Activated T-cell treated with anti-CD3 and anti-CD28 coated beads, Interleukin-2, amount 50 U/mL, for 1 hour (primary cell): ENCODE data around the gene RGL4.

ENCODE experiments used
- DNase-seq: peaks from one replicate; pipeline ENCODE4 v3.0.0-alpha.2; 2020

Gene RGL4

DNA sequence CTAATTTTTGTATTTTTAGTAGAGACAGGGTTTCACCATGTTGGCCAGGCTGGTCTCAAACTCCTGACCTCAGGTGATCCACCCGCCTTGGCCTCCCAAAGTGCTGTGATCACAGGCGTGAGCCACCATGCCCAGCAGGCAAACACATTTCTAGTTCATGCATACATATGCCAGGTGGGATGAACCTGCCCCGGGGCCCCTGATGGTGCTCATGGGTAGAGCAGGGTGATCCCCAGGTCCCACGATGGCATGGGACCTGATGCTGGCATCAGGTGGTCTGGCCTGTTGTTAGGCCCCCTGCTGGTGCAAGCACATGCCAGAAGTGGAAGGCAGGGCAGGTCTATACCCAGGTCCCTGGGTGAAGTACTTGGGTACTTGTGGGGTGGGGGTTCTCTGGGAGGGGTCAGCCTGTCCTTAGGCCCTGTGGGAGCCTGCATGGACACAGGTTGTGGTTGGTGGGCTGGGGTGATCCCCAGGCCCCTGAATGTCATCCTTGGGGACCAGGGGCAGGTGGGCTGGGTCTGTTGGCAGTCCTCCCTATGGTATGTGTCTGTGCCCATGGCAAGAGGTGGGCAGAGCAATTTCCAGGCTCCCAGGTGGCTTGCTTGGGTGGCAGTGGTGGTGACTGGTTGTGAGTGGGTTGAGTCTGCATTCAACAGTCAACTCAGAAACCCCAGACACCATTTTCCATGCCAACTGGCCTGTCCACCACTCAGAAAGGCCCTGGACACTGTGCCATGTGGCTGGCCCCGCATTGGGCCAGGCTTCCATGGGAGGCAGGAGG is 9.6 kb upstream of the RGL4 start:
- no peak for DNase-seq

DNA sequence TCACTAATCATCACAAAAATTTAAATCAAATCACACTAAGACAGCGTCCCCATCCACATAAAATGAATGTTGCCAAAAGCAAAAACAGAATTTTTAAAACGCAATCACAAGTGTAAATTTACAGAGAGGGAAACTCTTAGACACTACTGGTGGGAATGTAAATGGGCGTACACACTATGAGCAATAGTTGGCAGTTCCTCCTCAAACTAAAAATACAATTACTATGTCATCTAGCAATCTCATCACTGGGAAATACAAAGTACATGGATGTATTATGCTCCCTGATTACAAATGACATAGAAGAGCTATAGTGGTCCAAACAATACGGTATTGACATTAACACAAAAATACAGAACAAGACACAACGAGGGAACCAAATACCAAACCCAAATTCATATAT is 8.7 kb upstream of the RGL4 start:
- DNase-seq, result no peak

DNA sequence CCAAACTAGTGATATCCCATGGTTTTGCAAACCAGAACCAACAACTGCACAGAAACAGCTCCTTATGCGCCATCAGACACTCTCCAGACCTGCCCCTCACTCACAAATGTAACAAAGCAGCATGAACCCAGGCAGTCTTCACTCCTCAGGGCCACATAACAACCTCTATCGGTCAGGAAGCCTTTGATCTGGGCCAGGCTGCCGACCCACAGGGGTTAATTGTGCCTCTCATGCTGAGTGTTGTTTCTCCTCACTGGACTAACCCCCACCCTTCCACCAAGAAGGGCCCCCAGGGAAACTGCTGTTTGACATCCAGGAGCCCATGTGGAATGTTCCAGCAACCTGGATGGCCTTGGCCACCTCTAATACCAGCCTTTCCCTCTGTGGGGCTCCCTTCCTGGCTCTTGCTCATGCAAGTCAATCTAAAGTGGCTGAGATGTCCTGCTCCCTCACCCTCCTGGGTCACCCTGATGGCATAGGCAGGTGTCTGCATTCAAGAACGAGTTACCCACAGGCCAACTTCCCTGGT is 7.9 kb upstream of the RGL4 start:
- no peak for DNase-seq

DNA sequence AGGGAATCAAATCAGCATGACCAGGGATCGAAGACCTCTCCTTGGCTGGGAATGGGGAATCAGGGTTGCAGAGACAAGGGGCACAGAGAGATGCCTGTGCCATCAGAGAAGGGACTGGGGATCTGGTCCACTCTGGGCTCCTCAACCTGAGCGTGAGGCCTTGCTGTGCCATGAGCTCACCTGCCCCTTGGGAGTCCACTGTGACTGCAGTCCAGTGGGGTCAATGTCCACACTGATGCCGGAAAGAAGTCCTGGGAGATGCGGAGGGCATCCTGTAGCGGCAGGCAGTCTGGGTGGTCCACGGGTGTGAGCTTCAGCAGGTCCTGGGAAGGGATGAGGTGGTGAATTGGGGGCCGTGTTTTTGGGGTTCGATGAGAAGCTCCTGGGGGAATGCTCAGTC is 7.3 kb upstream of the RGL4 start:
- DNase-seq, result no peak

DNA sequence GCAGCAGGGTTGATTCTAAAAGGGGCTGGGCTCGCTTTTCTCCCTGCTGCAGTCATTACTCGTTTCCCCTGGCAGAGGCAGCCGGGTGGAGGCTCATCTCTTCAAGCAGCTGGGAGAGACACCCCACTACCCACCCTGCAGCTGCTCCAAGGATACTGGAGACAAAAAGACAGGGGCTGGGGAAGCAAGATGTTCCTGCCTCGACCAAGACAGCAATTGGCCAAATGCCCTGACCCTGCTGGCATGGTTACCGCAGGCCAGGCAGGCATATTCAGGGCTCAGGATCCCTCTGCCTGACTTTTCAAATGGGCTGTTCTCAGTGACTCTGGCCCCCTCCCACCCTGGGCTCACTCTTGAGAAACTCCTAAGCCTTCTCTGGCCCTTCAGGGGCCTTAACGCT is 6.8 kb upstream of the RGL4 start:
- DNase-seq, result no peak

DNA sequence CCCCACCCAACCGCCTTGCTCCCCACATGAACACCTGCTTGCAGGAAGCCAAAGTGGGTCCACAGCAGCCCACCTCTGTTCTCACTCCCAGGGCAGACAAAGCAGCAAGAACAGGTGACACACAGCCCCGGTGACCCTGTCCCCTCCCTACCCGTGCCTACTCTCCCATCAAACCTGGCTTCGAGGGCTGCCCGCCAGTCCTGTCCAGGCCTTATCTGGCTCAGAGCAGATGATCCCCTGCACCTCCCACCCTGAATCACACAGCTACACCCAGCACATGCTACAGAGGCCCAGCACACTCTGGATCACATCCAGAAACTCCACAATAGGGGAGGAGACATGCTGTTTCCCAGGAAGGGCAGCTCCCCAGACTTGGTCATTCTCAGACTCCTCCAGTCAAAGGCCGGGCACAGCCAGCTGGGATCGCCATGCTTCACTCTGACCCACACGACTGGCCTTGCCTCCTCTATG is 6.2 kb upstream of the RGL4 start:
- DNase-seq, result no peak

DNA sequence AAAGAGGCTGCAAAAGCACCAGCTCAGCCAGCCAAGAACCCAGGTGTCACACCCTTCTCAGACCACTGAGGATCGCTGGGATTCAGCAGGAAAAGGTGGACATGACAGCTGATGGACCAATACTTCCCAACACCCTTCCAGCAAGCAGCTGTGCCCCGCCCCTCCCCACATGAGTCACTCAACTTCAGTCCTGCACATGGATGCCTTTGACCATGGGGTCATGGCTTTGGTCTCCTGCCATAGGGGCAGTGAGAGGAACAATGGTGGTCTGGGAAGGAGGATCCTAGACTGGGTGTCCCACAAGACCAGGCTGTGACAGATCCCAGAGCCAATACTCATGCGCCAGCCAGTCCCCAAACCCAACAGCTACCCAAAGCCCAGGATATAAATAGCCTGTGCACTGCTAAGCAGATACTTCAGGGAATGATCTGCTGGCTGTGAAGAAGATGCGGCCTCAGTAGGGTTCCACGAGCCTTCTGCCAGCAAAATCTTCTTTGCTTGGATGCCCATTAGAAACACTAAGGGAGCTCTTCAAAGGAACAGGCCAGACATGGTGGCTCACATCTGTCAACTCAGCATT is 5.5 kb upstream of the RGL4 start:
- no peak for DNase-seq

DNA sequence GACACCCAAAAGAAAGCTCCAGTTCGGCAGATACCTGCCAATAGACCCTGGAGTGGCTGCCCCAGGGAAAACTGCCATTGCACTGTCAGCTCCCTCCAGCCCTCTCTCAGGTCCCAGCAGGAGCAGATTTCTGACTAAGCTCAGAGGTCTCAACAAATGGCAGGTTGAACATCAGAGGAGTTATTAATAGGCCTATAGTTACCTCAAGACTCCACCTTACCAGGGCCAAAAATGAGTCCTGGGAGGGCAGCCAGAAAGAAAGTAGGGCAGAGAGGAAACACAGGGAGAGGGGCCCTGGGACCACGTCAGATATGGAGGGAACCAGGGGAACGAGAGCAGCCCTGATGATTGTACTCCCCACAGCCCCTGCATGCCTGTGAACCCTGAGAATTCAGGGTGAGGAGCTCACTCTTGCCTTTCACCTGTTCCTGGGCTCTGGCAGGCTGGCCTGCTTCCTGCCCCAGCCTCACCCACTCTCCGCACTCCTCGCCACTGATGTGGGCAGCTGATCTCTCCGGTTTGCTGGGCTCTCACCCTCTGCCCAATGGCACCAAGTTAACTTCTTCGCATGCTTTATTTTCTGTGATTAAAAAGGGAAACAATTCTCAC is 4.3 kb upstream of the RGL4 start:
- no peak for DNase-seq

DNA sequence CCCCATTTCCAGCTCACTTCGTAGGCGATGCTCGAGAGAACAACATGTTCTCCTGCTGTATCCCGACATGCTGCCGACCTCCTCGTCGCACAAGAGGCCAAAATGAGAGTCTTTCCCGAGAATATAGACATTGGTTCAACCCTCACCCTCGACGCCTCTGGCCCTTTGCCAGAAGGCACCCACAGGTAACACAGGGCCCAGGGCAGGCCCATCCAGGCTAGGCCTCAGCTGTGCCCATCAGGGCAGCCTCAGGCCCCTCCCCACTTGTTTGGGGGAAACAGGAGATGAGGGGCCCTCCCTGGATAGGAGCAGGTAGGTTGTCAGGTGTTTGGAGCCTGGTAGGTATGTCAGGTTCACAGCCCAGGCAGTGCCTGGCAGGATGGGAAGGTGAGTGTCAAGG is 2.7 kb upstream of the RGL4 start:
- DNase-seq, result no peak

DNA sequence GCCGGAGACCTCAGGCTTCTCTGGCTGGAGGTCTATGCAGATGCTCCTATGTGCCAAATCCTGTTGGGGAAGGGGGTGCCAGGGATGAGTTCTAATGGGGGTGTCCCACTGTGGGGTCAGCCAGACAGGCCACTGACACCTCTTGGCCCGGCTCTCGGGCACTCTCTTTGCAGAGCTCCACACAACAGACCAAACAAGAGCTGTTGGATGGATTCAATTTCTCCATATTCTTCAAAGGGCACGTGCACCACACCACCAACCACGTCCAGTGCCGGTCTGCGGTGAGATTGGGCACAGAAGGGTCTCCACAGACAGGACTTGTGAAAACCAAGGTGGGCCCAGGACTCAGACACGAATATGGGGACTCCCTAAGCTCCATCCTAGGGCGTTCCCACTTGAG is 2.2 kb upstream of the RGL4 start:
- DNase-seq, result no peak

DNA sequence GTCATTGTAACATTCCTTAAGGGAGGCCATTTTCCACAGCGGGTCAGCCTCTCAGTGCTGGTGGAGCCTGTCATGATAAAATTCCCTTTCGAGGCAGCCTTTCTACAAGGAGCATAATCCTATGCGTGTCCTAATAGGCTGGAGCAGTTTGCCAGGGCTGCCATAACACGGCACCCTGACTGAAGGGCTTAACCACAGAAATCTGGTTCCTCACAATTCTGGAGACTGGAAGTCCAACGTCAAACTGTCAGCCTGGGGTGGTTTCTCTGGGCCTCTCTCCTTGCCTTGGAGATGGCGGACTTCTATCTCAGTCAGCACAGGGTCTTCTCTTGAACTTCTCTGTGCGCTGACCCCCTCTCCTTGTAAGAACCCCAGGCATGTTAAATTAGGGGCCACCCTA is 1.4 kb upstream of the RGL4 start:
- no peak for DNase-seq

DNA sequence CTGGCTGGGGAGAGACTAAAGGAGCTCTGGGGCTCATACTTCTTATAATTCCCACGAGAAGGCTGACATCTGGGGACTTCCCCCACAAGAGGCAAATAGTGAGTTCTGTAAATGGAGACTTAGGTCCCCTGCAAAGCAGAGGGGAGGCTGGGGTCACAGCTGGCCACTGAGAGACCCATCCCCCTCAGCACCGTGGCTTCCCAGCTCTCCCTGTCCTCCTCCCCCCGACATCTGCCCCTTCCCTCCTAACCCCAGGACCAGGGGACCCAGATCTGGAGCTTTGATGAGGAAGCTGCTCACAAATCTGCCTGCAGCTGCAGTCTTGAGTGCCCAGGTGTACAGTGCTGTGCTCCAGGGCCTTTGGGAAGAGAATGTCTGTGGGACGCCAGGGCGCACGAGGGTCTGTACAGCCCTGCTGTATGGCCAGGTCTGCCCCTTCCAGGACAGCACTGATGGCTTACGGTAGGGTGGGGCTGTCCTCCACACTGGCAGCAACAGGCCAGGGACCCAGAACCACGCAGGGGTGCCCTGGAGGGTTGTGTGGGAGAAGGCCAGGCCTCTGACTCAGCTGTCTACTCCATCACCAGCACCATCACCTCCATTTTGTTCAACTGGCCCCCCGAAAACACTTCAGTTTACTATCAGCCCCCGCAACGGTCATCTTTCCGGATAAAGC is 1.1 kb downstream of the RGL4 start:
- DNase-seq, result no peak

DNA sequence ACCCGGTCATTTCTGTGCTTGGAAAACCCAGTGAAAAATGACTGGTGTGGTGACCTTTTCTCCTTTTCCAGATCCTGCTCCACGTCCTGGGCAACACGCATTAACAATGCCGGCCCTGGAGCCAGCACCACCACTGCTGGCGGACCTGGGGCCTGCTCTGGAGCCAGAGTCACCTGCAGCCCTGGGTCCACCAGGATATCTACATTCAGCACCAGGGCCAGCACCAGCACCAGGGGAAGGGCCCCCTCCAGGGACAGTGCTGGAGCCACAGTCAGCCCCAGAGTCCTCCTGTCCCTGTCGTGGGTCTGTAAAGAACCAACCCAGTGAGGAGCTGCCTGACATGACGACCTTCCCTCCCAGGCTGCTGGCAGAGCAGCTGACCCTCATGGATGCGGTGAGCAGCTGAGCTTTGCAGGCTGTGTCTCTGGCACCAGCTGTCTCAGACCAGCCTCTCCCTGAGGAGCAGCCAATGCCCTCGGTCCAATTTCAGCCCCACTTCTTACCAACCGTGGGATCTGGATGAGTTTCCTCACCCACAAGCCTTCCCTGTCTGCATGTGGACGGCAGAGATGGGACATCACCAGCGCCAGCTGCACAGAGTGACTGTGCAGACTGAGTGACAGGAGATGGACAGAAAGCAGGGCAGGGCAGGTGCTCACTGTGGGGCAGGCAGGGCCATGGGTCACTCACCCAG is 1.9 kb downstream of the RGL4 start:
- no peak for DNase-seq

DNA sequence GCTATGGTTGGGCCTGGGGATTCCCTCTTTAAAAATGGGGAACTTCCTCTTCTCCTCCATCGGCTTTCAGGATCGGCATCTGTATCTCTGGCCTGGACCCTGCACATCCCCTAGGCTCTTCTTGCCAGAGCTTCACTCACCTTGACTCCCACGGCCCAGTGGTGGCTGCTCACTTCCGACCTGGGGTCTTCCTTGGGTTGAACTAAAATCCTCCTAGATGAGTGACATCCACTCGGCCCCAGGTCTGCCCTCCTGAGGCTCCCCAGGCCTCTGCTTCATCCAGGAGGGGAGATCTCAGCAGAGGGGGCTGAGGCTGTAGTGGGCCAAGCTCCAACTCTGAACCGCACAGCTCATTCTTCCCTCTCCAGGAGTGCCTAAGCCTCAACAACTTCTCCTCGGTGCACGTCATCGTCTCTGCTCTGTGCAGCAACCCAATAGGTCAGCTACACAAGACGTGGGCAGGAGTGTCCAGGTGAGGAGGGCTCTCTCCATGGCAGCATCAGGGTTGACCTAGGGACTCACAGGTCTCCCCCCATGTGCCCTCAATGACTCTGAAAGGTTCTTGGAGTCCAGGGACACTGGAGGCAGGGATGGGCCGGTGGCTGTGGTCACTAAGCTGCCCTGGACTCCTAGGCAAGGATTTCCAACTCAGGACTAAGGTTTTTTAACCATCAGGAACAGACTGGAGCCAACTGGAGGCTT is 3.3 kb downstream of the RGL4 start:
- peak; percentile 8 for DNase-seq

DNA sequence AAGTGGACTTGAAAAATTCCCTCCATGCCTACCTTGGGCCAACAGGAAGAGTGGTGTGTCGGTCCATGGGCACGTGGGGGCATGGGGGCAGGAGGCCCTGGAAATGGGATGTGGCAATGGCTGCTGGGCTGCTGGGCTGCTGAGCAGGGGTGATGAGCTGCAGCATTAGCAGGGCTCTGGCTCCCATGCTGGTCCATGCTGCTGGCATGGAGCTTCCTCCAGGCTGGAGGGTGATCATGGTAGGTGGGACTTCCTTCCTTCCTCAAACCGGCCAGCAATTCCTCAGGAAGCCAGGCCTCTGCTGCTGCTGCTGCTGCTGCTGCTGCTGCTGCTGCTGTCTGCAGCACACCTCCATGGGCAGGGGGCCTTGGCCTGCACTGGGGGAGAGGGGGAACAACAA is 4.3 kb downstream of the RGL4 start:
- DNase-seq, result no peak

DNA sequence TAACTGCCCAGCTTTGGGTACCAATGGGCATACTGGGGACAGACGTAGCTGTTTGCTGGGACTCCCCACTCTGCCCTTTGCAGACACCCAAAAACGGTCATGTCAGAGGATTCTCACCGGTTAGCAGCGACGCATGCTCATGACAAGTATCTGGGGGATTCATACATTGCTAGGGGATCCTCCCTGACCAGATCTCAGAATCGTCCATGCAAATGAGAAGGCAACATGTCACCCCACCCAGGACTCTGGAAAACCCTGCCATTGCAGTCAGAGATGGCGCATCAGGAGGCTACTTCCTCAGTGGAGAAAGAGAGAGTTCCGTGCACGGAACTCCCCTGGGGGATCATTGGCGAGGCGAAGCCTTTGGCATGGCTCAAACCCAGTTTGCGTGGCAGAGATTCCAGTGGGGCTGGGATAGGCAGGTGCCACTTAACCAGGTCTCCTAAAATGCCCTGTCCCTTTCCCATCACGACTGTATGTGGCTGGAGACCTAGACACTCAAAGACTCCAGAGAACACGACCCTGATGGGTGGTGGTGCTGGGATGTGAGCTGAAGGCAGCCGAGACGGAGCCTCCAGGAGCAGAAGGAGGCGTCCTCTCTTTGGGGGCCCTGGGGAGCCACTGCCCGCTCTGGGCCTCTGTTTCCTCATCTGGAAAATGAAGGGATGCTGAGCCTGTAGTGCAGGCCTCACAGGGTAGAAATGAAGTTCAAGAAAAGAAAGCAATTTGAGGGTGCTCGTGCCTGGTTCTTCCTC is 4.9 kb downstream of the RGL4 start:
- DNase-seq, result no peak

DNA sequence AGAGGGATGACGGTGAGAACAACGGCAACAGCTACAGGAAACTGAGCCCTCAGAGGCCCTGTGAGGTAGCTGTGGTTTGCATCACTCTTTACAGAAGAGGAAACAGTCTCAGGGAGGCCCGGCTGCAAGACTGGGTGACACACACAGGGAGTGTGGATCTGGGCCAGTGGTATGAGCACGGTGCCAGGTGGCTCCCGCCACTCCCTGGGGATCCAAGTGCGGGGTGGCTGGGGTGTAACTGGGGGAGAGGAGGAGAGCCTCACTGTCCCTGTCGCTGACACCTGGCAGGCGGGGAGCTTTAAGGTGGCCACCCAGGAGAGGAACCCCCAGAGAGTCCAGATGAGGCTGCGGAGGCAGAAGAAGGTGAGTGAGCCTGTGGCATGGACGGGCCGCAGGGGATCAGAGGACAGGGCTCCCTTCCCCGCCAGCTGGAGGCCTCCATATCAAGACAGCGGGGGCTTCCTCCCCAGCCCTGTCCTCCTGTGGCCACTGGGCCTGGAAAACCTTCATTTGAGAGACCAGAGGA is 5.6 kb downstream of the RGL4 start:
- peak; percentile 76 for DNase-seq

DNA sequence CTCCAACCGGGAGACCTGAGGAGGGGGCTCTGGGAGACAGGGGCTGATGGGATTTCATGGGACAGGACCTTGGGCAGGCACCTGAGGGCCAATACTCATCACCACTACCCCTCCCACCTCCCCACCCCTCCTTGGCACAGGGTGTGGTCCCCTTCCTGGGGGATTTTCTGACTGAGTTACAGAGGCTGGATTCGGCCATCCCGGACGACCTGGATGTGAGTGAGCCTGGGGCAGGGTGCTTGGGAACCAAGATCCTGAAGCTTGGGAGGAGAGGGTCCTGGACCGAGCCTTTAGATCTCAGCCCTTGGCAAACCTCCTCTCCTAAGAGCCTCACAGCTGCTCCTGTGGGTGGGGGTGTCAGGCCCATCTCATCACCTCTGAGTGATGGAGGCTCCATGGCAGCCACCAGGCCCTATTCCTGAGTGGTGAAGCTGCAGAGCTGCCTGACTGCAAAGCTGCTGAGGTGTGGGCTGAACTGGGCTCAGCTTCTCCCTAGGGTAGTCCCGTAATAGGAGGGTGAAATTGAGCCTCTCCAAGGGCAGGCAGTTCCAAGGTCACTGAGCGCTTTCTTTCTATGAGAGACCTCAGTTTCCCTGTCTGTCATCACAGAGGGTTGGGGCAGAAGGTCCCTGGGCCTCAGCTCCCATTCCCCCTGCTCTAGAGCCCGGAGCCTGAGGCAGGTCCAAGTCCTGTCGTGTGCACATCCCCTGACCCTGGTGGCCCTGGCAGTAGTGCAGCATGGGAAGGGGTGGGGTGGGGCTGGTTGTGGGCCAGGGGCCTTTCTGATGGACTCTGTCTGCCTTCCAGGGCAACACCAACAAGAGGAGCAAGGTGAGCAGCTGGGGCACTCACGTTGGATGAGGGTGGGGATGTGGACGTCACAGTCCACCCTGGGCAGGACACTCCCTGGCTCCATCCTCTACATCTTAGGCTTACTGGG is 6.5 kb downstream of the RGL4 start:
- no peak for DNase-seq

DNA sequence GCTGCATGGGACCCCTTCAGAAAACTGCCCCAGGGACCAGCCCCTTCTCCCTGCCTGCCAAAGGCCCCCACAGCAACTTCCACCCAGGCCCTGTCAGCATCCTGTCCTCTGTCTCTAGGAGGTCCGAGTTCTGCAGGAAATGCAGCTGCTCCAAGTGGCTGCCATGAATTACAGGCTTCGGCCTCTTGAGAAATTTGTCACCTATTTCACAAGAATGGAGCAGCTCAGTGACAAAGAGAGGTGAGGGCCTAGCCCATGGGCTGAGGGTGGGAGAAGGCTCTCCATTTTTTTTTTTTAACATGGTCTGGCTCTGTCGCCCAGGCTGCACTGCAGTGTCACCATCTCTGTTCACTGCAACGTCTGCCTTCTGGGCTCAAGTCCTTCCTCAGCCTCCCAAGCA is 7.3 kb downstream of the RGL4 start:
- no peak for DNase-seq

DNA sequence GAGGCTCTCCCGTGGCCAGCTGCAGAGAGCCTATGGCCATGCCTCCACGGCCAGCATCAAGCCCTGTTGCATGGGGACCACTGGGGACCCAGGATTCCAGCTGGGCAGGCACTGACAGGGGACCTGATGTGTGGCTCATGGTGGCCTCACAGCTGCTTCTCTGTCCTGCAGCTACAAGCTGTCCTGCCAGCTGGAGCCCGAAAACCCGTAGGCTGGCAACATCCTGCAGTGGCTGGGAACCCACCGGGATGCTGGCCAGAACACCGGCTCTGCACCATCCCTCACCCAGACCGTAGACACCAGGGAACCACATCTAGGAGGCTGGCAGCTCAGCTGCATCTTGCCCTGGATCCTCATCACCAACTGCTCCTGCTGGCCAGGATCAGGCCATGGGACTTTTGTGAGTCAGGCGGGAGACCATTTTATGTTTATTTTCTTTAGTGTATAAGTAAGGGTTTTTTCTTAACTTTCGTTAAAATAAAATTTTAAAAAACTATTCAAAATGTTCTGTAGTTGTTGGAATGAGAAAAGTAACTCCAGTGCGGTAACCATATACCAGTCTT is 7.9 kb downstream of the RGL4 start:
- no peak for DNase-seq
